Cerebellar cortex (tissue), 1 donor: ENCODE measurements around the gene ZNF683.

Experiments
- DNase-seq: peaks from one replicate; pipeline ENCODE4 v3.0.0-alpha.2; 2015; ENCODE audit warnings: low spot score

The ZNF683 gene

DNA sequence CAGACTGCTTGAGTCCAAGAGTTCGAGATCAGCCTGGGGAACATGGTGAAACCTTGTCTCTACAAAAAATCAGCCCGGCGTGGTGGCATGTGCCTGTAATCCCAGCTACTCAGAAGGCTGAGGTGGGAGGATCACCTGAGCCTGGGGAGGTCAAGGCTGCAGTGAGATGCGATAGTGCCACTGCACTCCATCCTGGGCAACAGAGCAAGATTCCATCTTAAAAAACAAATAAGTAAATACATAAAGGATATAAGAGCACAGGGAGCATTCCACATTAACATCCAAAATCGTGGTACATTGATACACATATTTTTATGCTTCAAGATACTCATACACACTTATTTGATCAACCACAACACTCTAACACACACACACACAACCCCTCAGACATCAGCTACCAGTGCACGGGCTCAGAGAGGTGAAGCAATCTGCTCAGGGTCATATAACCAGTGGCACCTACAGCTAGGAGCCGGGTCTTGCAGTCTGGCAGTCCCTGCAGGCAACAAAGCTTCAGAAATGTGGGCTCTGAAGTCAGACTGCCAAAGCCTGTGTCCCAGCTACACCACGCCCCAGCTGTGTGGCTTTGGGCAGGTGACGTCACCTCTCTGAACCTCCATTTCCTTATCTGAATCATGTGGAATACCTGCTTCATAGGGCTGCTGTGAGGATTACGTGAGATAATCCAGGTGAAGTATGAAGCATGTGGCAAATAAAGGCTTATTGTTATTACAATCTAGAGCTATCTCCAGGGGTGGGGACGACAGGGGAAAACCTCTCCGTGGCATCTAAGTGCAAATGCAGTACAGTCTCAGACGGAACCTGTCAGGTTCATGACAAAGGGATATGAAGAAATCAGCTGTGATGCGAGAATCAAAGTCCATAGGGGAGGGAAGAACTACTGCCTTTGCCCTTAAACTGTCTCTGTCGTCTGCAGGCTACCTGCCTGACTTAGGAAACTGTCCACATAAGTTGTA is 13.9 kb downstream of the ZNF683 start:
- no peak for DNase-seq

DNA sequence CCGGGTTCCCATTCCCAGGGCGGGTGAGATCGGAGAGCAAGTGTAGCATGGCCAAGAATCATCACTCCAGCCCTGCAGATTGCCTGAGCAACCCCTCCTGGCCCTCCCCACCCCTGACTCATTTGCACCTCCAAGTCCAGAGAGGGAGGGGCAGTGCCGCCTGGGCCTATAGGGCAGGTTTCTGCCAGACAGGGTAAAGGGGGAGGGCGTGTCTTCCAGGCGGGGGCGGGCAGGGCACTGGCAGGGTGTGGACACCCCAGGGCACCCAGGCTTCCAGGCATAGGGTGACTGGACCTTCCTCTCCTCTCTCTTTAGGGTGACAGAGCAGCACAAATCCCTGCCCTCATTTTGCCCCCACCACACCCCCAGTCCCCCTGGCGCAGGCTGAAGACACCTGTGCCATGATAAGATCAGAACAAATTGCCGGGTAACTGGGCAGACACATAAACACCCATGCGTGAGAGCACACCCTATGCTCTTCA is 15.4 kb downstream of the ZNF683 start:
- DNase-seq, result no peak

DNA sequence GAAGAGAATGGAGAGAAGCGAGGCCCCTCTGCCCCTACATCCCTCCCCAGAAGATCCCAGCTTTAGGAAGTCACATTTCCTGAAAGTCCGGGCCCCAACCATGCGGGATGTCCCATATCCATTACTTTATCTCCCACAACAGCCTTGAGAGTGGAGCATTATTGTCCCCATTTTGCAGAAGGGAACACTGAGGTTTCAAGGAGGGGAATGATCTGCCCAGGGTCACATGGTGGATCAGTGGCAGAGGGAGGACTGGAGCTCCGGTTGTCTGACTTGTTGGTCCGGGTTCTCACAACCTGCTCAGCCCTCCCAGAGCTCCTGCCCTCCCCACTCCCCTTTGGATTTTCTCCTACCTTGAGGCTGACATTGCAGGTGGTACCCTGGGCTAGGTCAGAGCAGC is 16.4 kb downstream of the ZNF683 start:
- DNase-seq, result no peak

DNA sequence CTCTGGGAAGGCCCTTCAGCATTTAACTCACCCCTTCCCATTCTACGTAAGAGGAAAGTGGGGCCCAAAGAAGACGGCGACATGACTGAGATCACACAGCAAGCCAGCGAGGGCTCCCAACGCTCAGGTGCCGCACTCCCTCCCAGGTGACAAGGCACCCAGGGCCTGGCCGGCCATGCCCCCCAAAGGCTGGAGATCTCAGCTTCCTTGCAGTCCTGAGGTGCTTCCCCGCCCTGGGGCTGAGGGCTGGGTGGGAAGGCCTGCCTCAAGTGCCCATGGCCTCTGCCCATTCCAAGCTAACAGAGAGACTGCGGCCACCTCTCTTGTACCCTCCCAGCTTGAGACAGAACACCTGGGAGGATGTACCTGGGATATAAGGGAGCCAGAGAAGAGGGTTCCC is 17.6 kb downstream of the ZNF683 start:
- no peak for DNase-seq

DNA sequence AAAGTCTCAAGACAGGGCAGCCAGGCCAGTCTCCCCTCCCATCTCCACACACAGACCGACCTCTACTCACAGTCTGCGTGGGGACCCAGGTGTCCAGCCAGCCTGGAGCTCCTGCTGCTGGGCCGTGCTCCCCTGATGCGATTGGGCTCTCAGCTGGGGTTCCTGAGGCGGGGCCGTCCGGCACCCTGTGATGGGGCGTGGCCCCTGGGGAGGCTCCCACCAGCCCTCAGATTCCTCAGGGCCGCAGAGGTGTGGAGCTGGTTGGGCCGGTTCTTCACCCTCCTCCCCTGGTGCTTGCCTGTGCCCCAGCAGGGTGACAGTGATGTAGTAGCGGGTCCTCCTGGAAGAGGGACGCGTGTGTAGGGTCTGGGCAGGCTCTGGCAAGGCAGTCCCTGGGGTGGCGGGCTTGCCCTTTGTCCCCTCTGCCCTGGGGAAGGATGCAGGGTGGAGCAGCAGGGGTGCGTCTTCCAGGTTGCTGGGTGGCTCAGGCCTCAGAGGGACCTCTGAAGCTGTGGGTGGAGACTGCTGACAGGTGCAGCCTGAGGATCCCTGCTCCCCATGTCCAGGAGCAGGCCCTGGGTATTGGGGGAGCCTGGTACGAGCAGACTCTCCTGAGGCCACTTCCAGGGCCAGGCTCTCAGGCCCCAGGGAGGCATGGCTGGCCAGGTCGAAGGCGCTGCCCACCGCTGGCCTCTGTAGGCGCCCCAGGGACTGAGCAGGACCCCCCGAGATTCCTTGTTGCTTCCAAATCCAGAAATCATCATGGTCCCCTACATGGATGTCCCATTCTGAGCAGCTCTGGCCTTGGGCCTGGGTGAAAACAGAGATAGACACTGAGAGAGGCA is 18.4 kb downstream of the ZNF683 start, which contains the start of gene CRYBG2:
CRYBG2 (minus strand) TSS at position 155 of the 845 bp plus-strand sequence. CDS start 7,473 bp downstream, outside the sequence.
- no peak for DNase-seq

DNA sequence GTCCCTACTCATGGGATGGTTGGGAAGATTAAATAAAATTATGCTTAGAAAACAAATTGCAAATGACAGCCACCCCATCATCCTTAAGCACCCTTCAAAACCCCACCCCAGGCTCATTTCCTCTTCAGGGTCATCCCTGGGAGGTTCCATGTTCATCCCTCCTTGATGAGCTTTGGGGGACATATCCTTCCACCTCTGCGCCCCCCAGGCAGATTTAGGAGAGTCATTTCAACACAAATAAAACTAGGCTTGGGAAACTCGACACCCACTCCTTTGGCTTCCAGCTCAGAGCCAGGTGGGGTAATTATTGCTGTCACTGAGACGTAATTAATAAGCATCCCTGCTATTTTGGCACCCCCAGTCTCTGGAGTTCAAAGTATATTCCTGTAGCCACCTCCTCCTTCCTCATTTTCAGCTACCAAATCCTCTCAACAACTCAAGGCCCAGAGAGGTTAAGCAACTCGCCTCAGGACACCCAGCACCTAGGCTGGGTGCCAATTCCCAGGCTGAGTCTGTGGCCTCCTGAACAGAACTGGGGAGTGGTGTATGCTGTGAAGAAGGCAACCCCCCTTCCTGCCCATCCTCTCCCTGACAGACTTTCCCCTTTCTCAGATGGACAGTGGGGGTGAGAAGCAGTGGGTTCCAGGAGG is 19.2 kb downstream of the ZNF683 start:
- no peak for DNase-seq

DNA sequence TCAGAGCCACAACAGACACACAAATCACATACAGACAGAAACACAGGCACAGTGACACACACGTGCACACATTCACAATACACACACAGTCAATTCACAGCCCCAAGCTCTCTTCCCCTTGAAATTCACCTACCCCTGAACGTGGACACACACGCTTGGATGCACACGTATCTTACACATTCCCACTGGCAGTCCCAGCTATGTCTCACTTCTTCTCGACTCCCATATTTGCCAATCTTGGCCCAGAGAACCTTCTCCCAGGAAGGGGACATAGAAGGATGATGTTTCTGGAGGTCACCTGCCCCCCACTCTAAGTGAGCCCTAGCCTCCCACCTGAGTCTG is 20.2 kb downstream of the ZNF683 start:
- DNase-seq, result no peak

DNA sequence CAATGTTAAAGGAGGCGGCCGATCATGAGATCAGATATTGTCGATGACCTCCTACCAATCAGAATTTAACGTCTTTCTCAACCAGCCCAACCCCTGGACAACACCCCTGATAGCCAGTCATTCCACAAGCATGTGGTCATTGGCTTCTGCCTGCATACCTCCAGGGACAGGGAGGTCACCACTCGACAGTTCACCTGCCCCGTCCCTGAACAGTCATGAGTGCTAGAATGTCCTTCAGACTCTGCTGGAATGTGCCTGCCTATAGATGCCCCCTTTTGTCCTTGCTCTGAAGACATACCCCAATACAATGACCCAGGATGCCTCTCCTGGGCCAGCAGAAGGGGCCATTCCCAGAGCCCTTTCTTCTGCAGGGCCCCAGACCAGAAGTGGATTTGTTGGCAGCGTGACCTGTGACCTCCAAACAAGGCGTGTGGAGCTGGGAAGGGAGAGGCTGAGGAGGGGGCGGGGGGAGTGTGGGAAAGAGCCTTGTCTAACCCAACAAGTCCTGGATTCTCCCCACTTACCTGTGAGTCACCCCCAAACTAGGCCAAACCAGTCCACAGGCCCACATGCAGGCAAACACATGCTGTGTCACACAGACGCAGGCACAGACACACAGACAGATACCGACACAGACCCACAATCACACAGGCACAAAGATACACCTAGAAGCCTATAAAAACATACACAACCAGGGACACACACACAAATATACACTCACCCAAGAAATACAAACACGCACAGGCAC is 20.8 kb downstream of the ZNF683 start:
- no peak for DNase-seq

DNA sequence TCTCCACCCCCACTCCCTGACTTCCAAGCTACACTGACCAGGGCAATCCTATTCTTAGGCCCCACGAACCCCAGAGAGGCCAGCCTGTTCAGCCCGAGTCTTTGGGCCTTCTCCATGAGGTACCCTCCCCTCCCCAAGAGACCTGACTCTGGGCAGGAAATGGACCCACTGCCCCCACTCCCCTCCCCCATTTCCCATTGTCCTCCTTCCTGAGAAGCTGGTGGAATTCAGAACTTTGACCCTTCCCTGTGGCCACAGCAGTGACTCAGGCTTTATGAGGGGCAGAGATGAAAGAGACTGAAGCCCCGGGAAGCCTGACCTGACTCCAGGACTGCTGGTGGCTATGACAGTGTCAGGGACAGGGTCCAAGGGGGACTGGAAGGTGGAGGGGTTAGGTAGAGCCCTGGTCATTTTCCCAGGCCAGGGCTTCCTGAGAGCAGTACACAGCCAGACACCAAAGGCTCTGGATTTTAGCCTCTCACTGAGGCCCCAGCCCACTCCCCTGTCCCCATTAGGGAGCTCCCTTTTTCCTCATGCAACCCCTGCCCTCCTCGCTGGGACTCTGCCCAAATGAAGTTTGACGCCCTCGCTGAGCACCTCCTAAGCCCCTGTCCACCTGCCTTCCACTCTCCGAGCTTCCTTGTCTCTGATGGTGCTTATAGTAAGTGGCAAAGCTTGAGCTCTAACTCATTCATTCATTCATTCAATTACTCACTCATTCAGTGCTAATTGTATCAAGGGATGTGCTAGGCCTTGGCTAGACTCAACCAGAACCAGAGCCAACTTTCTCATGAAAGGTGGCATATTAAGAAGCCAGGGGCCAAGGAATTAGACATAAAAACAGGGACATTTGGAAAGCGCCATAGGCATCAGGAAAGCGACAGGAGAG is 21.6 kb downstream of the ZNF683 start:
- no peak for DNase-seq

DNA sequence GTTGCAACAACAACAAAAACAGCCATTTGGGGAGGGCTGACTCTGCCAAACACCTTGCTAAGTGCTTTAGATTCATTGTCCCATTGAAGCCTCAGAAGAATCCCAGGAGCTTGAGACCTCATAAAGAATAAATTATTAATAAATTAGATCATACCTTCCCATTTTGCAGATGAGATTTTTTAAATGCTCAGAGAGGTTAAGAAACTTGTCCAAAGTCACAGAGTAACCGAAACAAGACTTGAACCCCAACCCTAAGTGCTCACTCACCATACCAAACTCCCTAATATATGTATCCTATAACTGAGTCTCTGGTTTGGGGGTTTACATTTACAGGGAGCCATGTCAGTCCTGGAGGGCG is 22.2 kb downstream of the ZNF683 start:
- no peak for DNase-seq

DNA sequence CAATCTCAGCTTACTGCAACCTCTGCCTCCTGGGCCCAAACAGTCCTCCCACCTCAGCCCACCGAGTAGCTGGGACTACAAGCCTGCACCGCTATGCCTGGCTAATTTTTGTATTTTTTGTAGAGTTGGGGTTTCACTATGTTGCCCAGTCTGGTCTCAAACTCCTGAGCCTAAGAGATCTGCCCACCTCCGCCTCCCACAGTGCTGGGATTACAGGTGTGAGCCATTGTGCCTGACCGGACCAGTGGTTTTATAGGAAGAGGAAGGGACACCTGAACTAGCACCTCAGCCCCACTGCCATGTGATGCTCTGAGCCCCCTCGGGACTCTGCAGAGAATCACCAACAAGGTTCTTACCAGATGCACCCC is 22.7 kb downstream of the ZNF683 start:
- no peak for DNase-seq

DNA sequence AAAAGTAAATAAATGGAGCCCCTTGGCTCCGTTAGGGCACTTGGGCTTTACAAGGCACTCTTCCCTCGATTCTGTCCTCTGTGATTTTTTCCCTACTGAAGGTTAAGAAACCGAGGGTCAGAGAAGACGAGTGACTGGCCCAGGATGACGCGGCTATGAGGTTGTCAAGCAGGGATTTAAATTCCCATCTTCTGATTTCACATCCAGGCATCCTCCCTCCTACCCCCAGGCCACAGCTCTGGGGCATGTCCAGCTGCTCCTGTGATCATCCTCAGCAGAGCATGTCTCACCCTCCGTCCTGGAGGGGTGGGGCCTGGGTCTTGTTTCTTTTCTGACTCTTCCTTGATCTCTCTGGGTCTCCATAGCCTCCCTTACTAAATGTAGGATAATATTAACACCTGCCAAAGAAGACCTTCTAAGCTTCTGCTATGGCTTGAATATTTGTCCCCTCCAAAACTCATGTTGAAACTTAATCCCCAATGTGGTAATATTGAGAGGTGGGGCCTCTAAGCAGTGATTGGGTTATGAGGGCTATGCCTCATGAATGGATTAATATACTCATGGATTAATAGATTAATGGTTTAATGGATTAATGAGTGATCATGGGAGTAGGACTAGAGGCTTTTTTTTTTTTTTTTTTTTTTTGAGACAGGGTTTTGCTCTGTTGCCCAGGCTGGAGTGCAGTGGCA is 23.2 kb downstream of the ZNF683 start:
- DNase-seq, result no peak

DNA sequence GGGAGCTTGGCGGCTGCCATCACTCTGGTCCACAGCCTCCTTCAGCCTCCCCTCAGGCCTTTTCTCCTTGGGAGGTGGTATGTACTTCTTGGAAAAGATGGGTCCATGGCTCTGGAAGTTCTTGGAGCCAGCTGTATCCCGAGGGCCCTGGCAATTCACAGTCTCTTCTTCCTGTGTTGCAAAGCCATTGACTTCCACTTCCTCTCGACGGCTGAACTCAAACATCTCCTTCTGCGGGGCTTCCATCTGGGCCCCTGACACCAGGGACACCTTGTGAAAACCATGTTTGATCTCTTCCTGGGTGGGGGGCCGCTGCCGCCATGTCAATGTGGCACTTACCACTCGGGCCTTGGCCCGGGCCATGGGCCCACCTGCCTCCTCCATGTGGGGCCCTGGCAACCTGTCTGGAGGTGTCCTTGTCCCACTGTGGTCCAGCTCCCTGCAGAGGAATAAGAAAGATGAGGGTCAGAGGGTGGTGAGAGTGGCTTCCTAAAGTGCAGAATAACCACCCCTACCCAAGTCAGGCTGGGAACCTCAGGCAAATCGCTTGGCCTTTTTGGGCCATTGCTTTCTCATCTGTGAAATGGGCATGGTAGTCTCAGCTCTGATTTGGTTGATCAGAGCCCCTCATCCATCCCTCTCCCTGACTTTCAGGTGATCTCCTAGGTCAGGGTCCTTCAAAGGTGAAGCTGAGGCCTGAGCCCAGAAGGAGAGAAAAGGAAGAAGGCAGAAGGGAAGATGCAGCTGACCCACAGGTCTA is 26.1 kb downstream of the ZNF683 start:
- no peak for DNase-seq

DNA sequence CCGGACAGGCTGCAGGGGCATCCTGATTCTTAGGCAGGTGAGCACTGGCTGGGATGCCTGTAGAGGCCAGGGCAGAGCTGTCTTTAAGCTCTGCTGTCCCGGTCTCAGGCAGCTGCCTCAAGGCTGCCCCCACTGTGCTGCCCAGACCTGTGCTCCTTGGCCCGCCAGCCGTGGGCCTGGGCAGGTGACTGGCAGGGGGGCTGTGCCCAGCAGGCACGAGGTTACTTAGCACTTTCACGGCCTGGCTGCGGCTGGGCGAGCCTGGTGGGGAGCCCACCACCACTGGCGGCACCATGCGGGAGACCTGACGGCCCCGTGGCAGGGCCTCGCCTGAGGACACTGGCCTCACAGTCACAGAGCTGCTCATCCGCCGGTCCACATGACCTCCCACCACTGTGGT is 26.8 kb downstream of the ZNF683 start:
- no peak for DNase-seq

DNA sequence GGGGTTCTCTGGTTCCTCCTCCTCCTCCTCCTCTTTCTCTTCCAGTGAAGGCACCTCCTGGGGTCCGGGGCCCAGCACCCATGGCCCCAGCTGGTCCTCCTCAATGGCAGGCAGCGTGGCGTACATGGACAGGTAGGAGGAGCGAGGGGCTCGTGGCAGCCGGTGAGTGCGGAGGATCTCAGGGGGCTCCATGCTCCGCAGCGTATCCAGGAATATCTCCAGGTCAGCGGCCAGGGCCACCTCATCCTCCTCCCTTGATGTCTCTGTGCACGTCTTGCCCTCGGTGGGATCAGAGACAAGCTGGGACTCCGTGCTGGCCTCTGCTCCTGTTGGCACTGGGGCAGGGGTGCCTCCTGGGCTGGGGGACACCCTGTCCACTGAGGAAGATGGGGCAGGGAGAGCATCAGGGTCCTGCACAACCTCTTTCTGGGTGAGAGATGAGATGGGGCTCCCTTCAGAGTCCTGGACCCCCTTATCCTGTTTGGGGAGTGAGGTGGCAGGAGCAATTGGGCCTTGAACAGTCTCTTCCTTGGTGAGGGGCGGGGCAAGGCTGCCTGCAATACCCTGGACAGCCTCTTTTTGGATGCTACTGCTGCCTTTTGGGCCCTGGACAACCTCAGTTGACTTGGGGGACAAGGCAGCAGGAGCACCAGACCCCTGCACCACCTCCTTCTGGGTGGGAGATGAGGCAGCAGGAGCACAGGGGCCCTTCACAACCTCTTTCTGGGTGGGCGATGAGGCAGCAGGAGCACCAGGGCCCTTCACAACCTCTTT is 28.2 kb downstream of the ZNF683 start:
- no peak for DNase-seq

DNA sequence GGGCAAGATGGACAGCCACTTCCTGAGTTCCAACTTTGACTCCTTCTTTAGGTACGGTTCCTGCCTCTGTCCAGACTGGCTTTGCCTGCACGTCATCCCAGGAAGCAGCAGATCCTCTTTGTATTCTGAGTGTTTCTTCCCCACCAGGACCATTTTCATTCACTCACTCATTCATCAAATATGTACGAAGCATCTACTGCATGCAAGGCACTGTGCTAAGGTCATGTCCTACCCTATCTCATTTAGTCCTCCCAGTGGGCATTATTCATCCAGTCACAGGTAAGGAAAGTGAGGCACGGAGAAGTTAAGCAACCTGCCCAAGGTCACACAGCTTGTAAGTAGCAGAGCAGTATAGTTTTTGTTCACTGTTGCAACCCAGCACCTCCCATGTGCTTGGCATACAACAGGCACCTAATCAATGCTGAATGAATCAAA is 32.5 kb downstream of the ZNF683 start:
- DNase-seq, result no peak

DNA sequence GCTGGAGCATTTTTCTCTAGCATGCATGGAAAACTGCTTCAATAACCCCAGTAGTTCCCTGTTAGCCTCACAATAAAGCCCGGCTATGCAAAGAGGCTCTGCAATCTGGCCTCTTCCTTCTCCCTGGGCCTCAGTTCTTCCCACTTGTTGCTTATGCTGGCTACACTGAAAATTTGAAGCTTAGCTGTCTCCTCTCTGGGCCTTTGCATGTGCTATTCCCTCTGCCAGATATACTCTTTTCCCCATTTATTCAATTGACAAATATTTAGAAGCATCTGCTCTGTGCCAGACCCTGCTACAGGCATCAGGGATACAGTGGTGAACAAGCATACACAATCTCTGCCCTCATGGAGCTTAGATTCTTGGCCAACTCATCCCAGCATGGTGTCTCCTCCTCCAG is 33.9 kb downstream of the ZNF683 start:
- DNase-seq, result no peak

DNA sequence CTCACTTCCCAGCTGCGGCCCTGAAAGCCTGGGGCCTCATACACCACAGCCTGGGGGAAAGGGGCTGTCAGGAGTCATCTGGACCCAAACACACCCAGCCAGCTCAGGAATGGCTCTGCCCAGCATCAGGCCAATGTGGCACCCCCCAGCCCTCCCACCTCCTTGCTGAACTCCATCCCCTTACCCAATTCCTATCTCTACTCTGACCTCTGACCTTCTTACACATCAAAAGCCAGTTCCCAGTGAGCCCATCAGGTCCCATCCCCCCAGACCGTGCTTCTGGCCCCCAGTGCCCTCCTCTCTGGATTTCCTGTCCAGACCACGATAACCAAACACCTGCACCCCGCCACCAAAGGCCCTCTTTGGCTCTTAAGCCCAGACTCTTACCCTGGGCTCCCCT is 34.9 kb downstream of the ZNF683 start:
- no peak for DNase-seq

DNA sequence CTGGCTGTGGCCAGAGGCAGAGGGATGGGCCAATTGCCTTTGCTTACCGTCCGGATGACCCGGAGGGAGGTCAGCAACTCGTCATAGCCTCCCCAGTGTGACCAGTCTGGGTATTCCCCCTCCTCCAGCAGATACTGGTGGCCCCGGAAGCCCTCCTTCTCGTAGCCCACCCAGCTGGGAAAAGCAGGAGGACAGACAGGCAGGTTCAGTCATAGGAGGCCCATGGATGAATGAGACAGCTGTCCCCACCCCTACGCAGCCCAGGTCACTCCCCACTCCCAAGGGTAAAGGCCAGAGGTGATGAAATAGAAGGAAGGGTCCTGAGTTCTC is 35.4 kb downstream of the ZNF683 start:
- DNase-seq, result no peak
